ENCODE results near the gene ALK. TPM values are rescaled to one million over a fixed set of nuclear protein-coding genes. Genes with fewer than 3 reads are reported as not detected.

Gene ALK
- total RNA-seq, 1 donor from 2014 or later: not detected

DNA sequence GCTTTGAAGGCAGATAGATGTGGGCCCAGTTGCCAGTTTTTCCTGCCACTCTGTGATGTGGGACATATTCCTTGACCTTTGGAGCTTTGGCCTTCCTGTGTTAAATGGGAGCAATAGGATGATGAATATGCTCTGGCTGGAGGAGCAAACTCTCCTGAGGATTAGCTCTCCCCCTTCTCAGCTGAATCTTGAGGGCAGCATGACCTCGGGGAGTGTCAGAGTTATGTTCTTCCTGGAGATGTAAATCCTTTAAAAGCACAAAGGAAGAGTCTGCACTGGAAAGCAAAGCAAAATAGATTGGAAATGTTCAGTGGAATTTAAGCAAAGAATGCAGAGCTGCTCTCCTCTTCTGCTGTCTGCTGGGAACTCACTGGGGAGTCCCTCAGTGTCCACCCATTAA lies 160.1 kb downstream of the ALK start:
- no peaks in the 10 kb centered on the region for H3K36me3 ChIP-seq (ENCODE audit: control insufficient read depth, insufficient read depth, low read length)
- DNase-seq (ENCODE audit: low read depth) (no peak), FAIRE-seq (peak; percentile 18)
- H3K27me3 ChIP-seq (ENCODE audit: control insufficient read depth, insufficient read depth, low read length): no peaks in the 10 kb centered on the region
- no peak overlapping the region for H3K4me3 ChIP-seq (ENCODE audit: low read depth, low read length)
- no peak for TF ChIP-seq CTCF (IDR thresholded peaks at IDR 0.05; ENCODE audit: insufficient read depth, low read length, severe bottlenecking)

- no peak for DNase-seq (ENCODE audit: low read depth)
- FAIRE-seq: no peak
- Histone ChIP-seq H3K4me3 (ENCODE audit: low read depth, low read length) (no peak overlapping the region), H3K36me3 (ENCODE audit: control insufficient read depth, insufficient read depth, low read length) (no peaks in the 10 kb centered on the region), H3K27me3 (ENCODE audit: control insufficient read depth, insufficient read depth, low read length) (peaks cover 3% of the 10 kb centered on the region)
- TF ChIP-seq CTCF (IDR thresholded peaks at IDR 0.05; ENCODE audit: insufficient read depth, low read length, severe bottlenecking): no peak
Observed at GRCh38 chr2:29760008-29760407, 161.4 kb downstream of the ALK start.

GRCh38 chr2:29759360-29759759 lies 162.0 kb downstream of the ALK start:
- no peak for TF ChIP-seq CTCF (IDR thresholded peaks at IDR 0.05; ENCODE audit: insufficient read depth, low read length, severe bottlenecking)
- no peaks in the 10 kb centered on the region for H3K36me3 ChIP-seq (ENCODE audit: control insufficient read depth, insufficient read depth, low read length)
- H3K4me3 ChIP-seq (ENCODE audit: low read depth, low read length): no peak overlapping the region
- DNase-seq (ENCODE audit: low read depth) (no peak), FAIRE-seq (peak; percentile 23)
- peaks cover 3% of the 10 kb centered on the region for H3K27me3 ChIP-seq (ENCODE audit: control insufficient read depth, insufficient read depth, low read length)

DNA sequence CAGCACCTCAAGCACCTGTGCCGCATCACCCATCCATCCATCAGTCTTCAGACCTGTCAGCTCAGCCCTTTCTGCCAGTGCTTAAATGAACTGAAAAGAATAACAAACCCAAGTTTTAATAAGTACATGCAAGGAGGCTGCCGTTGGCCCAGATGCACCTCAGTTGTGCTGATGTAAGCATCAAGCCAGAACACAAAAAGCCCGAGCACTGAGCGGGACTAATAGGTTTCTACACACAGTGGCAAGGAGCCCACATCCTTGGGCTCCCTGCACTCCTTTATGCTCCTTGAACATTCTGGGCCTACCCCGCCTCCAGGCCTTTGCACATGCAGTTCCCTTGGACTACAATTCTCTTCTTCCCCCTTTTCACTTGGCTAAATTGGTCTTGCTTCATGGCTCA lies 165.6 kb downstream of the ALK start:
- FAIRE-seq: no peak
- Histone ChIP-seq H3K36me3 (ENCODE audit: control insufficient read depth, insufficient read depth, low read length) (no peaks in the 10 kb centered on the region), H3K4me3 (ENCODE audit: low read depth, low read length) (no peak overlapping the region), H3K27me3 (ENCODE audit: control insufficient read depth, insufficient read depth, low read length) (peaks cover 7% of the 10 kb centered on the region)
- DNase-seq (ENCODE audit: low read depth): no peak
- no peak for TF ChIP-seq CTCF (IDR thresholded peaks at IDR 0.05; ENCODE audit: insufficient read depth, low read length, severe bottlenecking)

DNA sequence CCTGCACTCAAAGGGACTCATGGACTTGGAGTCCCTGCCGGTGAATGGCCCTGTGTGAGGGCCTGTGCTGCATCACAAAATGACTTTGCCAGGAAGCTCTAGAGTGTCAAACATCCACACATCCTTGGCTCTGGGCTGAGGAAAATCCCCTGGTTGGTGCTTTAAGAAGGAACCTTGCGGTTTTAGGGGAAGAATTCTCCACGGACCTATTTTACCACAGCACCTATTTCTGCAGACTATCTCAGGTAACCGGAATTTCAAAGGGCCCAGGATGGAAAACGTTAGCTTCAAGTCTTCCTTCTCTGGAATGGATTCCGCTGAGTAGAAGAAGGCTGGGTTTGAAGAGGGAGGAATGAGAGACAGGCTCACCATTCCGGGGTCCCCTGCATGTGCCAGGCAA lies 166.2 kb downstream of the ALK start:
- Histone ChIP-seq H3K27me3 (ENCODE audit: control insufficient read depth, insufficient read depth, low read length) (peaks cover 7% of the 10 kb centered on the region), H3K4me3 (ENCODE audit: low read depth, low read length) (no peak overlapping the region), H3K36me3 (ENCODE audit: control insufficient read depth, insufficient read depth, low read length) (no peaks in the 10 kb centered on the region)
- FAIRE-seq (no peak), DNase-seq (ENCODE audit: low read depth) (no peak)
- no peak for TF ChIP-seq CTCF (IDR thresholded peaks at IDR 0.05; ENCODE audit: insufficient read depth, low read length, severe bottlenecking)

GRCh38 chr2:29753671-29754444 lies 167.5 kb downstream of the ALK start:
- TF ChIP-seq CTCF (IDR thresholded peaks at IDR 0.05; ENCODE audit: insufficient read depth, low read length, severe bottlenecking): no peak
- Histone ChIP-seq H3K36me3 (ENCODE audit: control insufficient read depth, insufficient read depth, low read length) (no peaks in the 10 kb centered on the region), H3K27me3 (ENCODE audit: control insufficient read depth, insufficient read depth, low read length) (peaks cover 7% of the 10 kb centered on the region), H3K4me3 (ENCODE audit: low read depth, low read length) (no peak overlapping the region)
- no peak for DNase-seq (ENCODE audit: low read depth)
- no peak for FAIRE-seq
